Pancreas (tissue), 10 donors: ENCODE results near the gene ABLIM2. TPM values are rescaled to one million over a fixed set of nuclear protein-coding genes. Genes with fewer than 3 reads are reported as not detected.
A peak's percentile ranks its signal among the peaks of the same experiment; 100 is the strongest.

ENCODE experiments used
- ATAC-seq, 4 donors: fragments of 200-7000 bp; cut with Tn5 transposase; one replicate each; pipeline versions ENCODE4 v1.8.0 to v1.9.1; 2020; ENCODE audit warnings: mild to moderate bottlenecking in 4 of 4, moderate library complexity in 4 of 4
- DNase-seq, 6 donors: peaks; one replicate each; pipeline ENCODE4 v3.0.0-alpha.2; 2020
- FAIRE-seq: peaks from 2 replicates; lab custom pipeline; 2012; peaks lifted over from hg19 to GRCh38; lab: Jason Lieb, UNC
- H3K27ac ChIP-seq, 4 donors: fragments of 200-600 bp; sonication (generic); 1 replicate in 3 of 4; 2 replicates in 1 of 4; pipeline versions ENCODE4 v1.5.0 to v1.8.0; 2020
- H3K27me3 ChIP-seq, 4 donors: fragments of 200-600 bp; one replicate each; pipeline ENCODE4 v1.8.0; 2021
- H3K36me3 ChIP-seq, 3 donors: fragments of 200-600 bp; sonication (generic) in 1 of 3; one replicate each; pipeline versions ENCODE4 v1.5.0 to v1.8.0; 2020 to 2021
- H3K4me1 ChIP-seq, 3 donors: fragments of 200-600 bp; one replicate each; pipeline ENCODE4 v1.8.0; 2021
- H3K4me3 ChIP-seq, 4 donors: fragments of 200-600 bp; sonication (generic) in 2 of 4; one replicate each; pipeline versions ENCODE4 v1.5.0 to v1.8.0; 2020 to 2021
- H3K9me3 ChIP-seq, 4 donors: fragments of 200-600 bp; one replicate each; pipeline ENCODE4 v1.8.0; 2021
- WGBS, 2 donors: extraction: QIAGEN DNeasy Blood & Tissue Kit; methylation state at CpG; one replicate each; pipeline ENCODE4 v1.1.7; 2013; 5-methylcytosine and 5-hydroxymethylcytosine counted together
- intact Hi-C, 3 donors: fragments of 100-400 bp; cut with DNase I; formaldehyde crosslinking; loops; one replicate each; pipeline versions ENCODE4 v1.11.1 to v1.14.2; 2022
- polyA plus RNA-seq, 2 donors: library from polyadenylated mRNA; stranded (reverse); fragments of 200-250 nt; gene quantifications; one replicate each; pipeline ENCODE4 v1.2.3, GENCODE V29; 2013
- total RNA-seq, 6 donors: library from RNA; stranded (reverse); fragmentation: NEBNext Ultra II Directional in 4 of 6; extraction: Animal tissue kit (Norgen Biotek cat#: 25700) in 4 of 6; gene quantifications; one replicate each; pipeline versions ENCODE4 v1.2.1 to v1.2.4, GENCODE V29; 2021 to 2023
- TF ChIP-seq, protein P1 (sequence below), 4 donors: fragments of 200-600 bp; sonication (generic) in 3 of 4; IDR thresholded peaks; one replicate each; pipeline versions ENCODE4 v1.5.0 to v1.8.0; 2021; ENCODE audit warnings: antibody characterized with exemption in 4 of 4
- donor health status: healthy with polysubstance abuse.
- donor health status: DM: no; HTN: no; CAD: no; lungs with moderate emphysema.
- donor health status: DM: no; HTN: no; CAD: no.
- donor health status: control.
- donor health status: control.
- donor health status: Bipolar disorder and iron deficiency.
- donor health status: DM: yes; HTN: yes; CAD: no.
- donor health status: DM: no; HTN: no; CAD: no.
- donor health status: DM: no; HTN: no; CAD: no.
- donor health status: DM: yes; HTN: yes; CAD: no.

Gene ABLIM2
- total and polyA plus RNA-seq, 8 donors: 4.3 to 13.1 (median 6.6) TPM

DNA sequence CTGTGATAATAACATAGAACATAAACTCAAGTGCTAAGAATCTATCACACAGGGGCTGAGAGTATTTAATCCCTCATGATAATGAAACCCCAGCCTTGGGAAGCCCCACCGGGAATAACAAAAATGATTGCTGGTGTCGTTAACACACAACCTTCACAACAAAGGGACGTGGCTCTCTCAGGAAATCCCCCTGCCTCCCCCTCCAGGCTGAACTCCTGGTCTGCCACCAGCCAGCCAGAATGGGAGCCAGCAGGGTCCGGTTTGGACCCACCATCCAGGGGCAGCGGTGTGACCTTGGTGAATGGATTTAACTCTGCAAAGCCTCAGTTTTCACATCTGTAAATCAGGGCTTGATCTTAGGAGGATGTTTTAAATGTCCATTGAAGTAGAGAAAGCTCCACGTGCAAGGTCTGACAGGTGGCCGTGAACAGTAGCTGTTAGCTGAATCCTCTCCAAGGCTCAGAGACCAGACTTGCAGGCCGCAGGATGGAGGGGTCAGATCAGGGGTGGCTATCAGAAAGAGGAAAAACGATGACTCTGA lies 46.5 kb downstream of the ABLIM2 start:
- WGBS, 2 donors: 63 to 68% methylated on average over 9 of the region's 9 CpGs
- no peak for ATAC-seq
- no peak for FAIRE-seq
- intact Hi-C loops: no loop called here
- H3K27ac ChIP-seq: peak overlapping the region in 1 of 4 donors; percentile 76
- H3K9me3 ChIP-seq: no peaks in the 10 kb centered on the region
- no peak for DNase-seq
- no peaks in the 10 kb centered on the region for H3K27me3 ChIP-seq
- TF ChIP-seq, protein P1, sequence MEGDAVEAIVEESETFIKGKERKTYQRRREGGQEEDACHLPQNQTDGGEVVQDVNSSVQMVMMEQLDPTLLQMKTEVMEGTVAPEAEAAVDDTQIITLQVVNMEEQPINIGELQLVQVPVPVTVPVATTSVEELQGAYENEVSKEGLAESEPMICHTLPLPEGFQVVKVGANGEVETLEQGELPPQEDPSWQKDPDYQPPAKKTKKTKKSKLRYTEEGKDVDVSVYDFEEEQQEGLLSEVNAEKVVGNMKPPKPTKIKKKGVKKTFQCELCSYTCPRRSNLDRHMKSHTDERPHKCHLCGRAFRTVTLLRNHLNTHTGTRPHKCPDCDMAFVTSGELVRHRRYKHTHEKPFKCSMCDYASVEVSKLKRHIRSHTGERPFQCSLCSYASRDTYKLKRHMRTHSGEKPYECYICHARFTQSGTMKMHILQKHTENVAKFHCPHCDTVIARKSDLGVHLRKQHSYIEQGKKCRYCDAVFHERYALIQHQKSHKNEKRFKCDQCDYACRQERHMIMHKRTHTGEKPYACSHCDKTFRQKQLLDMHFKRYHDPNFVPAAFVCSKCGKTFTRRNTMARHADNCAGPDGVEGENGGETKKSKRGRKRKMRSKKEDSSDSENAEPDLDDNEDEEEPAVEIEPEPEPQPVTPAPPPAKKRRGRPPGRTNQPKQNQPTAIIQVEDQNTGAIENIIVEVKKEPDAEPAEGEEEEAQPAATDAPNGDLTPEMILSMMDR (IDR thresholded peaks at IDR 0.05): no peak
- H3K36me3 ChIP-seq: no peaks in the 10 kb centered on the region
- no peak overlapping the region for H3K4me3 ChIP-seq
- H3K4me1 ChIP-seq: peaks cover 10 to 35% (median 26%) of the 10 kb centered on the region in 3 donors

DNA sequence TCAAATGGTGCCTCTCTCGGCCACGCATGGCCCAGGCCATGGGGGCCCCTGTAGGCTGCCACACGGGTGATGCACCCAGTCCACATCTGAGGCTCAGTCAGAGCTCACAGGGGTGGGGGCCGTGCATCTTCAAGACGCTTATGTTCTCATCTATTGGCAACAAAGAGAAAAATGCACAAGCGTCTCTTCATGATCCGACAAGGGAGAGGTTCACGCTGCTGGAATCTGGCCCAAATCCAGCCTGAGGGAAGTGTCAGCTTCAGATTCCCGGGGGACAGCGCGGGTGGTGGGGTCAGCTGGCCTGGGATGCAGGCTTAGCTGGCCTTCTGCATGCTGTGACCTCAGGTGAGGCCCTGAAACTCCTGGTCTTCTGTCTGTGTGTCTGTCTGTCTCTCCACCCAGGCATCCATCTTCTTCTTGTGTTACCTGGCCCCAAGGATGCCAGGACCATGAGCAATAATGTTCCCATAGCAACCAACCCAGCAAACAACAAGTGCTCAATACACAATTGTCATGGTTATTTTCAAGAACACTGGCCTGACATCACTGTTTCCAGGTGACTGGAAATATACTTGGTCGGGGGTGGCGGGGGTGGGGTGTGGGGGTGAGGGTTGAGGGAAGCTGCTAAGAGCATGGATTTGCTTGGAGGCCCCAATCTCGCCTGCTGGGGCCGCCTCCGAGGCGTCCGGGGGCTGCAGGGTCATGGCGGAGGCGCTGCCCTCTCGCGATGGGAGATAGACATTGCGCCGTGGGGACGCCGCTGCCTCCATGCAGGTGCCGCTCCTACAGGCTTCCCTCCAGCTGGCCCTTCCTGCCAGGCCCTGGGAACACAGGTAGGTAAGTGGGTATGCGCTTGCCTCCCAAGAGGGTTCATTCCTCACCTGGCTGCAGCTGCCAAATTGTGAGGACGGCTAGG lies 48.3 kb downstream of the ABLIM2 start:
- H3K4me1 ChIP-seq: peaks cover 10 to 31% (median 26%) of the 10 kb centered on the region in 3 donors
- H3K36me3 ChIP-seq: no peaks in the 10 kb centered on the region
- H3K9me3 ChIP-seq: no peaks in the 10 kb centered on the region
- no peak overlapping the region for H3K27ac ChIP-seq
- ATAC-seq (no peak), DNase-seq (peak in 1 of 6 donors; percentile 63), FAIRE-seq (no peak)
- TF ChIP-seq, protein P1 (IDR thresholded peaks at IDR 0.05): no peak
- no peak overlapping the region for H3K4me3 ChIP-seq
- no peaks in the 10 kb centered on the region for H3K27me3 ChIP-seq
- intact Hi-C loops: no loop called here
- WGBS, 2 donors: 77 to 80% methylated on average over 29 of the region's 29 CpGs

DNA sequence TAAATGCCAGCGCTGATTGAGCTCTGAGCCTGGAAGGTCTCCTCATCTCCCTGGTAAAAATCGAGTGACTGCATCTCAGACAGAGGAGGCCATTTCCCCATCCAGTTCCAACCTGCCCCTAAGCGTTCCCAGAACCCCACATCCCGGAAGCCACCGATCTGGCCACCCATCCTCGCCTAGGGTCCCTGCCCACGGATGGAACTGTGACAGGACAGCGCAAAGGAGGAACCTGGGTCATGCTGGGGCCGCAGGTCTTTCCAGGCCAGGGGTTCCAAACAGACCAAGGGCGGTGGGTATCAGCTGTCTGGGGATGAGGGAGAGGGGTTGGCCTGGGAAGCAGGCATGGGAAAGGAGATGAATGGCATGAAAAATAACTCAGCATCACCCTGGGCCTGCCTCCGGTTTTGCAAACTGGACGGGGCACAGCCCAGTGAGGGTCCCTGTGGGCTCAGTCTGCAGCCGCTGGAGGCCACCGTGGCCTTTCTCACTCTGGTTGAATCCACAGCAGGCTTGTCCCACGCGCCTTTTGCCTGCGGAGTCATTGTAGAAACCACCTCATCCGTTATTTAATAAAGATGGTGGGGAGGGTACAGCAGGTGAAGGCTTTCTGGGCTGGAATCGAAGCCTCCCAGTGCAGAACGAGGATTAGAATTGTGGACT lies 49.1 kb downstream of the ABLIM2 start:
- Histone ChIP-seq H3K27ac (no peak overlapping the region), H3K9me3 (no peaks in the 10 kb centered on the region), H3K4me1 (peaks cover 9 to 31% (median 22%) of the 10 kb centered on the region in 3 donors), H3K36me3 (no peaks in the 10 kb centered on the region), H3K4me3 (no peak overlapping the region), H3K27me3 (no peaks in the 10 kb centered on the region)
- TF ChIP-seq, protein P1 (IDR thresholded peaks at IDR 0.05): no peak
- DNase-seq: peak in 1 of 6 donors; percentile 44
- no peak for FAIRE-seq
- intact Hi-C loops: no loop called here
- WGBS, 2 donors: 92 to 95% methylated on average over 20 of the region's 20 CpGs
- no peak for ATAC-seq

DNA sequence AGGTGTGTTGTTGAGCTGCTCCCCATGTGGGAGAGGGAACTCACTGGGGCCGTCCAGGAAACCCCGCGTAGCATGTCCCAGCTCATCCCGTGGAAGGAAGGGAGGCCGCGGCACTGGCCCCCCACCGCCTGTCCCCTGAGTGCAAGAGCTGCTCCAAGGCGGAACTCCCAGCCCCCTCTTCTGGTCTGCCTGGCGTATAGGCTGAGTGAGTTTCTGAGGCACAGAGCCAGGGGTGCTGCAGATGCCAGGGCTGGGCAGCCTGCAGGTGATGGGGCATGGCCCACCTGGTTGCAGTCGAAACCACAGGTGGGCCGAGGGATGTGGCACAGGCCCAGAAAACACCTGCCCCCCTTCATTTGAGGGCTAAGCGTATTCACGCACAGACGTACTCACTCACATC lies 49.6 kb downstream of the ABLIM2 start:
- Histone ChIP-seq H3K36me3 (no peaks in the 10 kb centered on the region), H3K4me1 (peaks cover 3 to 26% (median 20%) of the 10 kb centered on the region in 3 donors), H3K27ac (peak overlapping the region; percentile 1 to 78 (median 48)), H3K9me3 (no peaks in the 10 kb centered on the region), H3K4me3 (no peak overlapping the region), H3K27me3 (no peaks in the 10 kb centered on the region)
- TF ChIP-seq, protein P1 (IDR thresholded peaks at IDR 0.05): no peak
- 64 to 71% methylated on average over 13 to 14 of the region's 14 CpGs for WGBS, 2 donors
- ATAC-seq (peak; percentile 3 to 27 (median 11)), DNase-seq (peak in 5 of 6 donors; percentile 26 to 57 (median 47)), FAIRE-seq (no peak)
- intact Hi-C loops: no loop called here
